Right lobe of liver (tissue), 6 donors: Measurements from ENCODE around the gene ACSS1. TPM values are rescaled to one million over a fixed set of nuclear protein-coding genes. Genes with fewer than 3 reads are reported as not detected.

Source experiments
- ATAC-seq, 4 donors: fragments of 200-7000 bp; cut with Tn5 transposase; one replicate each; pipeline ENCODE4 v1.9.1; 2020; ENCODE audit warnings: mild to moderate bottlenecking in 4 of 4, moderate library complexity in 4 of 4
- DNase-seq, 3 donors: peaks; one replicate each; pipeline ENCODE4 v3.0.0-alpha.2; 2020
- H3K27ac ChIP-seq, 3 donors: fragments of 200-600 bp; one replicate each; pipeline ENCODE4 v1.8.0; 2022
- H3K27me3 ChIP-seq, 2 donors: fragments of 200-600 bp; one replicate each; pipeline ENCODE4 v1.8.0; 2022
- H3K36me3 ChIP-seq, 4 donors: fragments of 200-600 bp; sonication (generic) in 1 of 4; one replicate each; pipeline versions ENCODE4 v1.5.1 to v1.8.0; 2017 to 2022; ENCODE audit warnings: control low read depth in 1 of 4
- H3K4me1 ChIP-seq, 4 donors: fragments of 200-600 bp; sonication (generic) in 1 of 4; one replicate each; pipeline versions ENCODE4 v1.5.1 to v1.8.0; 2017 to 2022; ENCODE audit warnings: control low read depth in 1 of 4
- H3K4me3 ChIP-seq, 3 donors: fragments of 200-600 bp; one replicate each; pipeline ENCODE4 v1.8.0; 2022
- H3K9me3 ChIP-seq, 4 donors: fragments of 200-600 bp; sonication (generic) in 1 of 4; one replicate each; pipeline versions ENCODE4 v1.5.1 to v1.8.0; 2017 to 2022; ENCODE audit warnings: control low read depth in 1 of 4
- CTCF ChIP-seq, 4 donors: fragments of 200-600 bp in 3 of 4; fragments of 450-650 bp in 1 of 4; IDR thresholded peaks; one replicate each; pipeline versions ENCODE4 v1.5.1 to v1.8.0; 2016 to 2022; ENCODE audit warnings: antibody characterized with exemption in 4 of 4, mild to moderate bottlenecking in 2 of 4
- POLR2A ChIP-seq: fragments of 450-650 bp; IDR thresholded peaks from one replicate; pipeline ENCODE4 v1.6.1; 2017; ENCODE audit warnings: antibody characterized with exemption, mild to moderate bottlenecking
- WGBS: methylation state at CpG from one replicate; pipeline ENCODE4 v1.1.6; 2018; ENCODE audit warnings: low coverage, low lambda C conversion rate; ENCODE audit not compliant: insufficient coverage; ENCODE audit errors: missing lambda C conversion rate; 5-methylcytosine and 5-hydroxymethylcytosine counted together
- intact Hi-C, 2 donors: fragments of 100-400 bp; cut with DNase I; formaldehyde crosslinking; loops; one replicate each; pipeline versions ENCODE4 v1.11.2 to v1.14.1; 2022
- total RNA-seq, 6 experiments: library from RNA; depleted of rRNA in 2 of 6; stranded (reverse); fragments of >200 nt in 2 of 6; fragmentation: NEBNext Ultra II Directional in 3 of 6; extraction: Animal tissue kit (Norgen Biotek cat#: 25700) in 3 of 6; gene quantifications; one replicate each; pipeline versions ENCODE4 v1.1.0 to v1.2.4, GENCODE V29; 2016 to 2023
- donor health status: DM: no; HTN: yes; CAD: no.
- donor health status: DM: no; HTN: no; CAD: no.
- donor health status: DM: no; HTN: no; CAD: no.
- donor health status: DM: no; HTN: yes; CAD: no.
- donor health status: DM: no; HTN: yes; CAD: no.

The ACSS1 gene
- total RNA-seq, 6 experiments from 2014 or later, result 3.5 to 9.1 (median 6.3) TPM

- peaks cover 0 to 37% (median 9%) of the 10 kb centered on the region in 4 donors for H3K4me1 ChIP-seq
- peak in 1 of 3 donors; percentile 41 for DNase-seq
- intact Hi-C loops, result no loop called here
- H3K36me3 ChIP-seq, result no peaks in the 10 kb centered on the region
- H3K27me3 ChIP-seq, result no peaks in the 10 kb centered on the region
- H3K27ac ChIP-seq, result no peak overlapping the region
- TF ChIP-seq CTCF (IDR thresholded peaks at IDR 0.05), result no peak
- H3K9me3 ChIP-seq, result no peaks in the 10 kb centered on the region
- no peak for ATAC-seq
- no peak overlapping the region for H3K4me3 ChIP-seq
- 100% methylated on average over 3 of the region's 21 CpGs for WGBS
These were observed 45.2 kb downstream of the ACSS1 start for GRCh38 chr20:25012616-25013189.

GRCh38 chr20:25011831-25012241 lies 46.1 kb downstream of the ACSS1 start:
- H3K27me3 ChIP-seq, result no peaks in the 10 kb centered on the region
- peaks cover 0 to 6% (median 0%) of the 10 kb centered on the region in 4 donors for H3K36me3 ChIP-seq
- H3K27ac ChIP-seq, result no peak overlapping the region
- intact Hi-C loops, result no loop called here
- ATAC-seq, result peak; percentile 96 to 98 (median 97)
- H3K4me1 ChIP-seq, result peaks cover 0 to 31% (median 9%) of the 10 kb centered on the region in 4 donors
- TF ChIP-seq CTCF (IDR thresholded peaks at IDR 0.05) (no peak), POLR2A (no peak)
- 42% methylated on average over 9 of the region's 12 CpGs for WGBS
- H3K9me3 ChIP-seq, result no peaks in the 10 kb centered on the region
- H3K4me3 ChIP-seq, result no peak overlapping the region
- DNase-seq, result peak; percentile 88 to 96 (median 94)

GRCh38 chr20:25011261-25011660 lies 46.7 kb downstream of the ACSS1 start:
- WGBS, result 83% methylated on average over 2 of the region's 6 CpGs

GRCh38 chr20:25009218-25010145 lies 48.5 kb downstream of the ACSS1 start:
- Histone ChIP-seq H3K9me3 (no peaks in the 10 kb centered on the region), H3K27ac (no peak overlapping the region), H3K4me1 (peaks cover 0 to 43% (median 9%) of the 10 kb centered on the region in 4 donors), H3K27me3 (no peaks in the 10 kb centered on the region), H3K36me3 (peaks cover 0 to 6% (median 0%) of the 10 kb centered on the region in 4 donors), H3K4me3 (no peak overlapping the region)
- intact Hi-C loops, result loop anchor here (5.0 kb wide), 1 partner anchor 38 kb away; no protein-coding TSS in a partner anchor
- DNase-seq, result peak in 1 of 3 donors; percentile 29
- TF ChIP-seq POLR2A (no peak), CTCF (IDR thresholded peaks at IDR 0.05) (no peak)
- no peak for ATAC-seq
- WGBS, result 95% methylated on average over 7 of the region's 10 CpGs

More at GRCh38 chr20:25011261-25011660, 46.7 kb downstream of the ACSS1 start:
- Histone ChIP-seq H3K4me3 (no peak overlapping the region), H3K27ac (no peak overlapping the region), H3K9me3 (no peaks in the 10 kb centered on the region), H3K36me3 (peaks cover 0 to 6% (median 0%) of the 10 kb centered on the region in 4 donors), H3K27me3 (no peaks in the 10 kb centered on the region), H3K4me1 (peaks cover 0 to 31% (median 9%) of the 10 kb centered on the region in 4 donors)
- DNase-seq (peak in 1 of 3 donors; percentile 44), ATAC-seq (no peak)
- TF ChIP-seq POLR2A (no peak), CTCF (IDR thresholded peaks at IDR 0.05) (no peak)
- intact Hi-C loops, result no loop called here
